Small intestine (tissue), 7 donors: ENCODE data around the gene RNASET2. TPM values are rescaled to one million over a fixed set of nuclear protein-coding genes. Genes with fewer than 3 reads are reported as not detected.

Experiments
- DNase-seq, 2 donors: peaks; one replicate each; pipeline versions ENCODE4 v3.0.0 to v3.0.0-alpha.2; 2013
- FAIRE-seq: peaks from 2 replicates; lab custom pipeline; 2012; peaks lifted over from hg19 to GRCh38; lab: Jason Lieb, UNC
- H3K27ac ChIP-seq, 3 donors: one replicate each; pipeline ENCODE4 v1.5.1; 2013; ENCODE audit warnings: low read length in 2 of 3, mild to moderate bottlenecking in 2 of 3, control low read depth in 1 of 3, inconsistent platforms in 1 of 3, low read depth in 1 of 3, moderate library complexity in 1 of 3
- H3K27me3 ChIP-seq, 3 donors: one replicate each; pipeline ENCODE4 v1.6.1; 2013; ENCODE audit warnings: low read length in 3 of 3, inconsistent platforms in 1 of 3; ENCODE audit not compliant: control insufficient read depth in 3 of 3, insufficient read depth in 3 of 3
- H3K36me3 ChIP-seq, 3 donors: one replicate each; pipeline ENCODE4 v1.6.1; 2013; ENCODE audit warnings: low read length in 3 of 3, inconsistent platforms in 1 of 3, low read depth in 1 of 3, mild to moderate bottlenecking in 1 of 3, moderate library complexity in 1 of 3; ENCODE audit not compliant: control insufficient read depth in 3 of 3, insufficient read depth in 2 of 3
- H3K4me1 ChIP-seq, 3 donors: one replicate each; pipeline ENCODE4 v1.6.1; 2013; ENCODE audit warnings: low read length in 2 of 3, inconsistent platforms in 1 of 3, low read depth in 1 of 3, mild to moderate bottlenecking in 1 of 3, moderate library complexity in 1 of 3; ENCODE audit not compliant: control insufficient read depth in 3 of 3, insufficient read depth in 2 of 3
- H3K4me3 ChIP-seq, 3 donors: one replicate each; pipeline ENCODE4 v1.5.1; 2013; ENCODE audit warnings: low read length in 3 of 3, control low read depth in 1 of 3, inconsistent platforms in 1 of 3, low read depth in 1 of 3, mild to moderate bottlenecking in 1 of 3, moderate library complexity in 1 of 3
- H3K9me3 ChIP-seq, 2 donors: one replicate each; pipeline ENCODE4 v1.6.1; 2013; ENCODE audit warnings: low read depth in 1 of 2, low read length in 1 of 2; ENCODE audit not compliant: control insufficient read depth in 2 of 2, insufficient read depth in 1 of 2
- WGBS, 3 donors: extraction: QIAGEN DNeasy Blood & Tissue Kit; methylation state at CpG; one replicate each; pipeline ENCODE4 v1.1.7; 2013; 5-methylcytosine and 5-hydroxymethylcytosine counted together
- polyA plus RNA-seq, 4 donors: library from polyadenylated mRNA; stranded (reverse) in 3 of 4; unstranded in 1 of 4; fragments of 200-250 nt in 3 of 4; fragments of 120-200 nt in 1 of 4; gene quantifications; one replicate each; pipeline versions ENCODE4 v1.2.1 to v1.2.3, GENCODE V29; 2013
- donor health status: healthy with polysubstance abuse.
- donor health status: control.
- donor health status: control.
- donor health status: Bipolar disorder and iron deficiency.
- donor health status: healthy.

RNASET2 gene
- polyA plus RNA-seq, 4 donors: 25.7 to 78.5 (median 41.6) TPM

- FAIRE-seq: no peak
Observed at GRCh38 chr6:166977621-166978525, 21.5 kb upstream of the RNASET2 start.

GRCh38 chr6:166976636-166977035 lies 20.3 kb upstream of the RNASET2 start:
- Histone ChIP-seq H3K27ac (no peak overlapping the region), H3K4me1 (no peaks in the 10 kb centered on the region), H3K9me3 (no peaks in the 10 kb centered on the region), H3K4me3 (no peak overlapping the region), H3K36me3 (peaks cover 0 to 10% (median 0%) of the 10 kb centered on the region in 3 donors), H3K27me3 (no peaks in the 10 kb centered on the region)
- FAIRE-seq (no peak), DNase-seq (no peak)
- 89 to 96% (median 92%) methylated on average over 2 of the region's 2 CpGs for WGBS, 3 donors

More at GRCh38 chr6:166977621-166978525, 21.5 kb upstream of the RNASET2 start:
- no peaks in the 10 kb centered on the region for H3K27me3 ChIP-seq
- H3K4me3 ChIP-seq: no peak overlapping the region
- H3K4me1 ChIP-seq: no peaks in the 10 kb centered on the region
- H3K9me3 ChIP-seq: no peaks in the 10 kb centered on the region
- DNase-seq: no peak
- 92 to 97% (median 94%) methylated on average over 9 of the region's 9 CpGs for WGBS, 3 donors
- no peak overlapping the region for H3K27ac ChIP-seq
- peaks cover 0 to 10% (median 0%) of the 10 kb centered on the region in 3 donors for H3K36me3 ChIP-seq

GRCh38 chr6:166972101-166972500 lies 15.8 kb upstream of the RNASET2 start:
- FAIRE-seq: no peak
- H3K27me3 ChIP-seq: no peaks in the 10 kb centered on the region
- H3K27ac ChIP-seq: no peak overlapping the region
- no peak overlapping the region for H3K4me3 ChIP-seq
- no peaks in the 10 kb centered on the region for H3K9me3 ChIP-seq
- no peaks in the 10 kb centered on the region for H3K4me1 ChIP-seq
- WGBS, 3 donors: 96 to 100% (median 98%) methylated on average over 2 of the region's 2 CpGs
- no peak for DNase-seq
- H3K36me3 ChIP-seq: peaks cover 0 to 9% (median 0%) of the 10 kb centered on the region in 3 donors

- 90 to 94% (median 93%) methylated on average over 8 of the region's 8 CpGs for WGBS, 3 donors
- no peak for DNase-seq
- Histone ChIP-seq H3K4me3 (no peak overlapping the region), H3K9me3 (no peaks in the 10 kb centered on the region), H3K27me3 (no peaks in the 10 kb centered on the region), H3K27ac (no peak overlapping the region), H3K36me3 (peaks cover 0 to 7% (median 0%) of the 10 kb centered on the region in 3 donors), H3K4me1 (no peaks in the 10 kb centered on the region)
- FAIRE-seq: no peak
Observed at GRCh38 chr6:166971271-166971670, 14.9 kb upstream of the RNASET2 start.

- Histone ChIP-seq H3K27me3 (no peaks in the 10 kb centered on the region), H3K27ac (no peak overlapping the region), H3K9me3 (peaks cover 0 to 1% of the 10 kb centered on the region in 2 donors), H3K4me3 (no peak overlapping the region), H3K4me1 (no peaks in the 10 kb centered on the region), H3K36me3 (peaks cover 0 to 5% (median 0%) of the 10 kb centered on the region in 3 donors)
- FAIRE-seq (no peak), DNase-seq (no peak)
- WGBS, 3 donors: 90 to 96% (median 91%) methylated on average over 17 of the region's 17 CpGs
Observed at GRCh38 chr6:166970776-166971175, 14.4 kb upstream of the RNASET2 start.

GRCh38 chr6:166970091-166970490 lies 13.7 kb upstream of the RNASET2 start:
- Histone ChIP-seq H3K4me1 (no peaks in the 10 kb centered on the region), H3K36me3 (peaks cover 0 to 5% (median 0%) of the 10 kb centered on the region in 3 donors), H3K27me3 (no peaks in the 10 kb centered on the region), H3K27ac (no peak overlapping the region), H3K4me3 (no peak overlapping the region), H3K9me3 (peaks cover 0 to 6% of the 10 kb centered on the region in 2 donors)
- no peak for DNase-seq
- no peak for FAIRE-seq

- Histone ChIP-seq H3K27ac (no peak overlapping the region), H3K9me3 (peaks cover 0 to 11% of the 10 kb centered on the region in 2 donors), H3K4me3 (no peak overlapping the region), H3K36me3 (peaks cover 0 to 5% (median 0%) of the 10 kb centered on the region in 3 donors), H3K4me1 (no peaks in the 10 kb centered on the region), H3K27me3 (no peaks in the 10 kb centered on the region)
- FAIRE-seq (no peak), DNase-seq (no peak)
- WGBS, 3 donors: 72 to 86% (median 85%) methylated on average over 8 of the region's 8 CpGs
Observed at GRCh38 chr6:166969390-166970002, 13.1 kb upstream of the RNASET2 start.

- DNase-seq (no peak), FAIRE-seq (no peak)
- Histone ChIP-seq H3K9me3 (peaks cover 0 to 13% of the 10 kb centered on the region in 2 donors), H3K4me3 (no peak overlapping the region), H3K27me3 (no peaks in the 10 kb centered on the region), H3K27ac (no peak overlapping the region), H3K36me3 (no peaks in the 10 kb centered on the region), H3K4me1 (no peaks in the 10 kb centered on the region)
- 96 to 100% (median 97%) methylated on average over 2 of the region's 2 CpGs for WGBS, 3 donors
Observed at GRCh38 chr6:166966268-166966667, 9.9 kb upstream of the RNASET2 start.
